Measurements from ENCODE around the gene VGLL4. TPM values are rescaled to one million over a fixed set of nuclear protein-coding genes. Genes with fewer than 3 reads are reported as not detected.

Gene VGLL4
- total RNA-seq, 1 donor from 2014 or later = 96.5 TPM

Other genes starting within 250 kb of the VGLL4 start
- 30.6 TPM for gene TAMM41, start 203.0 kb upstream of the VGLL4 start, total RNA-seq